CD4-positive, alpha-beta T cell treated with Interferon gamma for 1 hour (primary cell): ENCODE measurements around the gene IGF1.

ENCODE experiments used
- DNase-seq: peaks from one replicate; pipeline ENCODE4 v3.0.0-alpha.2; 2020

IGF1 gene

GRCh38 chr12:102425109-102426039, 55.0 kb downstream of the IGF1 start:
- DNase-seq, result no peak

GRCh38 chr12:102423462-102423861, 56.9 kb downstream of the IGF1 start:
- no peak for DNase-seq

GRCh38 chr12:102421802-102422583, 58.4 kb downstream of the IGF1 start:
- no peak for DNase-seq

GRCh38 chr12:102419094-102419764, 61.1 kb downstream of the IGF1 start:
- no peak for DNase-seq

GRCh38 chr12:102417055-102417454, 63.3 kb downstream of the IGF1 start:
- no peak for DNase-seq

GRCh38 chr12:102415515-102415914, 64.8 kb downstream of the IGF1 start:
- no peak for DNase-seq

GRCh38 chr12:102413396-102413795, 67.0 kb downstream of the IGF1 start:
- DNase-seq, result no peak

GRCh38 chr12:102410511-102410910, 69.9 kb downstream of the IGF1 start:
- no peak for DNase-seq

- DNase-seq, result no peak
Observed at GRCh38 chr12:102408487-102409297, 71.7 kb downstream of the IGF1 start.

- DNase-seq, result no peak
Observed at GRCh38 chr12:102407776-102408486, 72.4 kb downstream of the IGF1 start.

- no peak for DNase-seq
Observed at GRCh38 chr12:102406033-102406584, 74.3 kb downstream of the IGF1 start.

- DNase-seq, result no peak
Observed at GRCh38 chr12:102401087-102401486, 79.3 kb downstream of the IGF1 start.

GRCh38 chr12:102399653-102400052, 80.7 kb downstream of the IGF1 start:
- no peak for DNase-seq

GRCh38 chr12:102396276-102396675, 84.1 kb downstream of the IGF1 start:
- DNase-seq, result no peak

- DNase-seq, result no peak
Observed at GRCh38 chr12:102394200-102394599, 86.2 kb downstream of the IGF1 start.

GRCh38 chr12:102390068-102390467, 90.3 kb downstream of the IGF1 start:
- DNase-seq, result no peak

GRCh38 chr12:102388469-102388868, 91.9 kb downstream of the IGF1 start:
- no peak for DNase-seq

GRCh38 chr12:102385343-102385742, 95.0 kb downstream of the IGF1 start:
- no peak for DNase-seq

- DNase-seq, result no peak
Observed at GRCh38 chr12:102379346-102380162, 100.8 kb downstream of the IGF1 start.

GRCh38 chr12:102376781-102377180, 103.6 kb downstream of the IGF1 start:
- no peak for DNase-seq
